ENCODE measurements around the gene NUP214. TPM values are rescaled to one million over a fixed set of nuclear protein-coding genes. Genes with fewer than 3 reads are reported as not detected.
A peak's percentile ranks its signal among the peaks of the same experiment; 100 is the strongest.

The NUP214 gene
- total and polyA plus RNA-seq, 4 donors: 16.6 to 44.3 (median 34.0) TPM

GRCh38 chr9:131216806-131217205 lies 91.4 kb downstream of the NUP214 start:
- Histone ChIP-seq H3K4me1 (ENCODE audit: control insufficient read depth, insufficient read depth, low read length) (peaks cover 5% of the 10 kb centered on the region), H3K27me3 (ENCODE audit: control insufficient read depth, insufficient read depth, low read length) (no peaks in the 10 kb centered on the region), H3K36me3 (ENCODE audit: control insufficient read depth, insufficient read depth, low read length) (peaks cover 7% of the 10 kb centered on the region), H3K27ac (ENCODE audit: low read depth, low read length) (no peak overlapping the region), H3K4me3 (ENCODE audit: low read depth, low read length) (no peak overlapping the region), H3K9me3 (ENCODE audit: control insufficient read depth, insufficient read depth, low read length) (no peaks in the 10 kb centered on the region)
- no CpG with 5 or more reads among the region's 4 CpGs for WGBS (ENCODE audit: insufficient coverage)
- DNase-seq (ENCODE audit: low read depth in 4 of 6, low spot score in 6 of 6): no peak

- no peak for DNase-seq (ENCODE audit: low read depth in 4 of 6, low spot score in 6 of 6)
- WGBS (ENCODE audit: insufficient coverage): 90% methylated on average over 3 of the region's 6 CpGs
- Histone ChIP-seq H3K4me1 (ENCODE audit: control insufficient read depth, insufficient read depth, low read length) (peaks cover 5% of the 10 kb centered on the region), H3K9me3 (ENCODE audit: control insufficient read depth, insufficient read depth, low read length) (no peaks in the 10 kb centered on the region), H3K27ac (ENCODE audit: low read depth, low read length) (no peak overlapping the region), H3K4me3 (ENCODE audit: low read depth, low read length) (no peak overlapping the region), H3K27me3 (ENCODE audit: control insufficient read depth, insufficient read depth, low read length) (no peaks in the 10 kb centered on the region), H3K36me3 (ENCODE audit: control insufficient read depth, insufficient read depth, low read length) (peaks cover 7% of the 10 kb centered on the region)
Observed at GRCh38 chr9:131217331-131218031, 92.1 kb downstream of the NUP214 start.

GRCh38 chr9:131218370-131218769 lies 93.0 kb downstream of the NUP214 start:
- Histone ChIP-seq H3K27ac (ENCODE audit: low read depth, low read length) (no peak overlapping the region), H3K27me3 (ENCODE audit: control insufficient read depth, insufficient read depth, low read length) (no peaks in the 10 kb centered on the region), H3K36me3 (ENCODE audit: control insufficient read depth, insufficient read depth, low read length) (peaks cover 7% of the 10 kb centered on the region), H3K4me1 (ENCODE audit: control insufficient read depth, insufficient read depth, low read length) (peaks cover 5% of the 10 kb centered on the region), H3K9me3 (ENCODE audit: control insufficient read depth, insufficient read depth, low read length) (no peaks in the 10 kb centered on the region), H3K4me3 (ENCODE audit: low read depth, low read length) (no peak overlapping the region)
- no peak for DNase-seq (ENCODE audit: low read depth in 4 of 6, low spot score in 6 of 6)
- WGBS (ENCODE audit: insufficient coverage): 17% methylated on average over 1 of the region's 5 CpGs

GRCh38 chr9:131220485-131220884 lies 95.1 kb downstream of the NUP214 start:
- H3K27me3 ChIP-seq (ENCODE audit: control insufficient read depth, insufficient read depth, low read length): no peaks in the 10 kb centered on the region
- no peak for DNase-seq (ENCODE audit: low read depth in 4 of 6, low spot score in 6 of 6)
- H3K9me3 ChIP-seq (ENCODE audit: control insufficient read depth, insufficient read depth, low read length): no peaks in the 10 kb centered on the region
- no peaks in the 10 kb centered on the region for H3K4me1 ChIP-seq (ENCODE audit: control insufficient read depth, insufficient read depth, low read length)
- no CpG with 5 or more reads among the region's 2 CpGs for WGBS (ENCODE audit: insufficient coverage)
- no peak overlapping the region for H3K4me3 ChIP-seq (ENCODE audit: low read depth, low read length)
- peaks cover 4% of the 10 kb centered on the region for H3K36me3 ChIP-seq (ENCODE audit: control insufficient read depth, insufficient read depth, low read length)
- H3K27ac ChIP-seq (ENCODE audit: low read depth, low read length): no peak overlapping the region

- Histone ChIP-seq H3K9me3 (ENCODE audit: control insufficient read depth, insufficient read depth, low read length) (no peaks in the 10 kb centered on the region), H3K27me3 (ENCODE audit: control insufficient read depth, insufficient read depth, low read length) (no peaks in the 10 kb centered on the region), H3K36me3 (ENCODE audit: control insufficient read depth, insufficient read depth, low read length) (peaks cover 4% of the 10 kb centered on the region), H3K27ac (ENCODE audit: low read depth, low read length) (no peak overlapping the region), H3K4me1 (ENCODE audit: control insufficient read depth, insufficient read depth, low read length) (peaks cover 8% of the 10 kb centered on the region), H3K4me3 (ENCODE audit: low read depth, low read length) (no peak overlapping the region)
- DNase-seq (ENCODE audit: low read depth in 4 of 6, low spot score in 6 of 6): no peak
- WGBS (ENCODE audit: insufficient coverage): 100% methylated on average over 1 of the region's 6 CpGs
Observed at GRCh38 chr9:131222460-131222859, 97.1 kb downstream of the NUP214 start.

GRCh38 chr9:131226226-131226625 lies 100.8 kb downstream of the NUP214 start:
- H3K9me3 ChIP-seq (ENCODE audit: control insufficient read depth, insufficient read depth, low read length): no peaks in the 10 kb centered on the region
- H3K27me3 ChIP-seq (ENCODE audit: control insufficient read depth, insufficient read depth, low read length): no peaks in the 10 kb centered on the region
- no peak overlapping the region for H3K27ac ChIP-seq (ENCODE audit: low read depth, low read length)
- H3K4me3 ChIP-seq (ENCODE audit: low read depth, low read length): no peak overlapping the region
- H3K4me1 ChIP-seq (ENCODE audit: control insufficient read depth, insufficient read depth, low read length): peaks cover 17% of the 10 kb centered on the region
- peaks cover 25% of the 10 kb centered on the region for H3K36me3 ChIP-seq (ENCODE audit: control insufficient read depth, insufficient read depth, low read length)
- no peak for DNase-seq (ENCODE audit: low read depth in 4 of 6, low spot score in 6 of 6)
- no CpG with 5 or more reads among the region's 3 CpGs for WGBS (ENCODE audit: insufficient coverage)

GRCh38 chr9:131227112-131227958 lies 101.9 kb downstream of the NUP214 start:
- H3K36me3 ChIP-seq (ENCODE audit: control insufficient read depth, insufficient read depth, low read length): peaks cover 32% of the 10 kb centered on the region
- no peaks in the 10 kb centered on the region for H3K27me3 ChIP-seq (ENCODE audit: control insufficient read depth, insufficient read depth, low read length)
- no peaks in the 10 kb centered on the region for H3K9me3 ChIP-seq (ENCODE audit: control insufficient read depth, insufficient read depth, low read length)
- DNase-seq (ENCODE audit: low read depth in 4 of 6, low spot score in 6 of 6): peak in 2 of 6 donors; percentile 52 to 64
- 34% methylated on average over 7 of the region's 9 CpGs for WGBS (ENCODE audit: insufficient coverage)
- peaks cover 17% of the 10 kb centered on the region for H3K4me1 ChIP-seq (ENCODE audit: control insufficient read depth, insufficient read depth, low read length)
- no peak overlapping the region for H3K4me3 ChIP-seq (ENCODE audit: low read depth, low read length)
- no peak overlapping the region for H3K27ac ChIP-seq (ENCODE audit: low read depth, low read length)

GRCh38 chr9:131227959-131228460 lies 102.6 kb downstream of the NUP214 start:
- Histone ChIP-seq H3K27ac (ENCODE audit: low read depth, low read length) (no peak overlapping the region), H3K4me1 (ENCODE audit: control insufficient read depth, insufficient read depth, low read length) (peaks cover 17% of the 10 kb centered on the region), H3K27me3 (ENCODE audit: control insufficient read depth, insufficient read depth, low read length) (no peaks in the 10 kb centered on the region), H3K9me3 (ENCODE audit: control insufficient read depth, insufficient read depth, low read length) (no peaks in the 10 kb centered on the region), H3K36me3 (ENCODE audit: control insufficient read depth, insufficient read depth, low read length) (peaks cover 39% of the 10 kb centered on the region), H3K4me3 (ENCODE audit: low read depth, low read length) (no peak overlapping the region)
- 25% methylated on average over 7 of the region's 9 CpGs for WGBS (ENCODE audit: insufficient coverage)
- DNase-seq (ENCODE audit: low read depth in 4 of 6, low spot score in 6 of 6): peak in 2 of 6 donors; percentile 33 to 38

- peak in 1 of 6 donors; percentile 53 for DNase-seq (ENCODE audit: low read depth in 4 of 6, low spot score in 6 of 6)
- no peaks in the 10 kb centered on the region for H3K9me3 ChIP-seq (ENCODE audit: control insufficient read depth, insufficient read depth, low read length)
- WGBS (ENCODE audit: insufficient coverage): 73% methylated on average over 8 of the region's 8 CpGs
- H3K27ac ChIP-seq (ENCODE audit: low read depth, low read length): no peak overlapping the region
- H3K4me3 ChIP-seq (ENCODE audit: low read depth, low read length): no peak overlapping the region
- H3K27me3 ChIP-seq (ENCODE audit: control insufficient read depth, insufficient read depth, low read length): no peaks in the 10 kb centered on the region
- peaks cover 17% of the 10 kb centered on the region for H3K4me1 ChIP-seq (ENCODE audit: control insufficient read depth, insufficient read depth, low read length)
- peaks cover 48% of the 10 kb centered on the region for H3K36me3 ChIP-seq (ENCODE audit: control insufficient read depth, insufficient read depth, low read length)
Observed at GRCh38 chr9:131228988-131229387, 103.6 kb downstream of the NUP214 start.
